KMS-11 (cell line): ENCODE measurements around the gene CPEB2.

Experiments used
- H2AFZ ChIP-seq: fragments of 200-600 bp; sonication (generic); 2 replicates; pipeline ENCODE4 v1.6.1; 2016; ENCODE audit warnings: antibody characterized with exemption, mixed run types, low read depth
- H3K27ac ChIP-seq: fragments of 200-600 bp; sonication (generic); 2 replicates; pipeline ENCODE4 v1.6.1; 2016; ENCODE audit warnings: mild to moderate bottlenecking, mixed run types
- H3K27me3 ChIP-seq: fragments of 200-600 bp; sonication (generic); 2 replicates; pipeline ENCODE4 v1.6.1; 2017; ENCODE audit warnings: mild to moderate bottlenecking, low read depth, mixed run types, moderate library complexity; ENCODE audit not compliant: insufficient read depth
- H3K36me3 ChIP-seq: fragments of 200-600 bp; sonication (generic); 2 replicates; pipeline ENCODE4 v1.6.1; 2017; ENCODE audit warnings: mild to moderate bottlenecking, mixed run types; ENCODE audit not compliant: insufficient read depth
- H3K4me1 ChIP-seq: fragments of 200-600 bp; sonication (generic); 2 replicates; pipeline ENCODE4 v1.6.1; 2016; ENCODE audit warnings: mild to moderate bottlenecking, low read depth, mixed run types; ENCODE audit not compliant: poor library complexity, severe bottlenecking
- H3K4me2 ChIP-seq: fragments of 200-600 bp; sonication (generic); 2 replicates; pipeline ENCODE4 v1.7.0; 2016; ENCODE audit warnings: mild to moderate bottlenecking, mixed run types
- H3K4me3 ChIP-seq: fragments of 200-600 bp; sonication (generic); IDR thresholded peaks from 2 replicates; pipeline ENCODE4 v1.6.1; 2017; ENCODE audit warnings: low read depth, low read length, mixed read lengths; ENCODE audit not compliant: insufficient read depth
- H3K79me2 ChIP-seq: fragments of 200-600 bp; sonication (generic); 2 replicates; pipeline ENCODE4 v1.6.1; 2016; ENCODE audit warnings: low read depth, mixed run types; ENCODE audit not compliant: insufficient read depth
- H3K9ac ChIP-seq: fragments of 200-600 bp; sonication (generic); 2 replicates; pipeline ENCODE4 v1.6.1; 2016; ENCODE audit warnings: mild to moderate bottlenecking, mixed run types
- H4K20me1 ChIP-seq: fragments of 200-600 bp; sonication (generic); 2 replicates; pipeline ENCODE4 v1.6.1; 2016; ENCODE audit warnings: mild to moderate bottlenecking, mixed run types; ENCODE audit not compliant: insufficient read depth
- TF ChIP-seq, protein P1 (sequence below): fragments of 200-600 bp; sonication (generic); conservative IDR thresholded peaks from 2 replicates; pipeline ENCODE4 v1.6.1; 2017; ENCODE audit warnings: low read depth, mild to moderate bottlenecking, antibody characterized with exemption, low read length, moderate library complexity, mixed read lengths

The CPEB2 gene

DNA sequence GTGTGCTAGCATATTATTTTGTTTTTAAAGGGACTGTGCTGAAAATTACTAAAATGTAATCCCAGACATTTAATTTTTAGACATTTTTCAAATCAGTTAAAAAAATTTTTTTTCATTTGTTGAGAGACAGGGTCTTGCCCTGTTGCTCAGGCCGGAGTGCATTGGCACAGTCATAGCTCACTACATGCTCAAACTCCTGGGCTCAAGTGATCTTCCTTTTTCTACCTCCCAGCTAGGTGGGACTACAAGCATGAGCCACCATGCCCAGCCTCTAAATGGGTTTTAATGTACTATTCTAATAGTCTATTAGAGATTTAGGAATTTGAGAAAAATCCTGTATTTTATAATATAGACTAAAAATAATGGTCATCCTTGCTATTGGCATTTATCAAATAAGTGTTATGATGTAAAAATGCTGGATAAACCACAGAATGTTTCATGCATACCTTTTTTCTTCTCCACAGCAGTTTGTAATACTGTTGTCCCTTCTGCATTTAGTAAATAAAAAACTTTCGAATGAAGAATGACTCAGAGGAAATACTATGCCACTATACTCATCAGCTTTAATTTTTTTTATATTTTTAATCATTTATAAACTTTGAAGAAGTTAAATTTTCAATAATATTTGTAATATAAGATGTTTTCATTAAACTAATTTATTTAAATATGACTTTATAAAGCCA, 29.9 kb downstream of the CPEB2 start:
- no peaks in the 10 kb centered on the region for H3K36me3 ChIP-seq
- H3K27me3 ChIP-seq, result no peaks in the 10 kb centered on the region
- H3K79me2 ChIP-seq, result peaks cover 96% of the 10 kb centered on the region
- no peak overlapping the region for H3K27ac ChIP-seq
- H3K9ac ChIP-seq, result no peak overlapping the region
- peaks cover 22% of the 10 kb centered on the region for H3K4me1 ChIP-seq
- H4K20me1 ChIP-seq, result peaks cover 9% of the 10 kb centered on the region; the same call in 1 of the 2 replicates
- H3K4me2 ChIP-seq, result no peak overlapping the region
- no peak overlapping the region for H2AFZ ChIP-seq
- H3K4me3 ChIP-seq, result no peak overlapping the region
- TF ChIP-seq, protein P1, sequence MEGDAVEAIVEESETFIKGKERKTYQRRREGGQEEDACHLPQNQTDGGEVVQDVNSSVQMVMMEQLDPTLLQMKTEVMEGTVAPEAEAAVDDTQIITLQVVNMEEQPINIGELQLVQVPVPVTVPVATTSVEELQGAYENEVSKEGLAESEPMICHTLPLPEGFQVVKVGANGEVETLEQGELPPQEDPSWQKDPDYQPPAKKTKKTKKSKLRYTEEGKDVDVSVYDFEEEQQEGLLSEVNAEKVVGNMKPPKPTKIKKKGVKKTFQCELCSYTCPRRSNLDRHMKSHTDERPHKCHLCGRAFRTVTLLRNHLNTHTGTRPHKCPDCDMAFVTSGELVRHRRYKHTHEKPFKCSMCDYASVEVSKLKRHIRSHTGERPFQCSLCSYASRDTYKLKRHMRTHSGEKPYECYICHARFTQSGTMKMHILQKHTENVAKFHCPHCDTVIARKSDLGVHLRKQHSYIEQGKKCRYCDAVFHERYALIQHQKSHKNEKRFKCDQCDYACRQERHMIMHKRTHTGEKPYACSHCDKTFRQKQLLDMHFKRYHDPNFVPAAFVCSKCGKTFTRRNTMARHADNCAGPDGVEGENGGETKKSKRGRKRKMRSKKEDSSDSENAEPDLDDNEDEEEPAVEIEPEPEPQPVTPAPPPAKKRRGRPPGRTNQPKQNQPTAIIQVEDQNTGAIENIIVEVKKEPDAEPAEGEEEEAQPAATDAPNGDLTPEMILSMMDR, result no peak

DNA sequence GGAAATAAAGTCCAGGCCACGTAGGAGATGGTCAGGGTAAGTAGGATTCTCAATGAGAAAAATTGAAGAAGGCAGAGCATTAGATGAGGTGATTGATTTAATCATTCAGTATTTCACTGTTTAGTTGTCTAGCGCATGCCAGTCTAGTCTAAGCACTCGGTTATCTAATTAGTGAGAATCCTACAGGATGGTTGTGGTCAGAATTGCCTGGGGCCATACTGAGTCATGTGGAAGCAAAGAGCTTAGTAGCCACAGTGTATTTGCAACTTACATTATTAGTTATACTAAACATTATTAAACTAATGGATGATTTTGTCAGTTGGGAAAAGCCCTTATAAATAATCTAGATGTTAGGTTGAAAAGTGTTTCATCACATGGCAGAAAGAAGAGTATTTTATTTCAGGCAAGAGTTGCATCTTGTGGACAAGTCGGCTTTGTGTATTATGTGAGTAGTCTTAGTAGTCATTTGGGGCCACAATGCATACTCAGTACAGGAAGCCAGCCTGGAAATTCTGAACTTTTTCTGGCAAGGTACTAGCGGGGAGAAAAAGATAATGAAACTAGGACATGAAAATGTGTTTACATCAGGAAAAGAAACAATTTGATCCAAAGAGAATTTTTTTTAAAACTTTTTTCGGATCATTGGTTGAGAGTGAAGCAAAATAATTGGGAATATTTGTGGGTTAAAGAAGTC, 31.9 kb downstream of the CPEB2 start:
- Histone ChIP-seq H3K4me3 (no peak overlapping the region), H3K27ac (no peak overlapping the region), H3K9ac (no peak overlapping the region), H3K36me3 (no peaks in the 10 kb centered on the region), H3K27me3 (no peaks in the 10 kb centered on the region), H2AFZ (no peak overlapping the region), H3K79me2 (peaks cover 94% of the 10 kb centered on the region), H4K20me1 (peaks cover 14% of the 10 kb centered on the region; the same call in 1 of the 2 replicates), H3K4me1 (peaks cover 9% of the 10 kb centered on the region), H3K4me2 (no peak overlapping the region)
- TF ChIP-seq, protein P1, result no peak

DNA sequence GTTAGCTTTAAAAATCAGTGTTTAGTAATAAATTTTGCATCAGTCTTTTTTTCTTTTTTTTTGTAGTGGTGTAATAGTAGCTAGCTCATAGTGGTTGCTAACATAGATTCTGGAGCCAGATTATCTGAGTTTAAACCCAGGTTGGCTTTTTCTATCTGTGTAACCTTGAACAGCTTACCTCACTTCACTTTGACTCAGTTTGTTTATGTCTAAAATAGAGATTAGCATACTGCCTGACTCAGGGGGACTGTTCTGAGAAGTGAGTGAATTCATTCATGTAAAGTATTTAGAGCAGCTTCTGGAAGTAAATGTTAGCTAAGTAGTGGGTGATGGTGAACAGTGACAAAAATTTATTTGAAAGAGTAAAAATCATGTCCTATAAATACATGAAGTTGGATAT, 32.9 kb downstream of the CPEB2 start:
- Histone ChIP-seq H3K4me1 (peaks cover 9% of the 10 kb centered on the region), H3K27me3 (no peaks in the 10 kb centered on the region), H3K79me2 (peaks cover 93% of the 10 kb centered on the region), H3K27ac (no peak overlapping the region), H3K36me3 (no peaks in the 10 kb centered on the region), H3K4me2 (no peak overlapping the region), H3K9ac (no peak overlapping the region), H2AFZ (no peak overlapping the region), H3K4me3 (no peak overlapping the region), H4K20me1 (peaks cover 14% of the 10 kb centered on the region; the same call in 1 of the 2 replicates)
- TF ChIP-seq, protein P1, result no peak

DNA sequence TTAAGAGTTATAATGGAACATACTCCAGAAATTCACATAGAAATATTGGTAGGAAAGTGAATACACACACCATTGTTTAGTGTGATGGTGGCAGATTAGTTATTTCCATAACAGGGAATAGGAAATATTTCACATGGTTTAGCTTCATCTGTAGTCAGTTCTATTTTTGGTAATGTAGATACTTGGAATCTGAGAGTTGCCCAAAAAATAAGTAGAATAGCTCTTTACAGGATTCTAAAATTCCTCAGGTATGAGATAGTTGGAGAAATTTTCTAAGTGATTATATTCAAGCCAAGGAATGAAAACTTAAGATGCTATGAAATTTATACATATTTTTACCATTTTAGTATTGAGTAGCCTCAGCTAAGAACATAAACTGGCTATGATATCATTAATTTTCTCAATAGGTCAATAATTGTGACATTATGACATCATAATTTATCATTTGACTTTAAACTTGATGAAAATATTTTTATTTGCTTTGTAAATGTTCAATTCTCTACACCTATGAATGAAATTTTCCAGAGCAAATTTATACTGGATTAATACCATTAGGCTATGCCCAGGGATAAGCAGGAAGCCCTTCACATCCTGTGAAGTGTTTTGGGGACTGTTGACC, 35.8 kb downstream of the CPEB2 start:
- peaks cover 9% of the 10 kb centered on the region; the same call in 1 of the 2 replicates for H4K20me1 ChIP-seq
- H3K79me2 ChIP-seq, result peaks cover 76% of the 10 kb centered on the region

More for the DNA sequence above, 35.8 kb downstream of the CPEB2 start:
- H3K9ac ChIP-seq, result no peak overlapping the region
- H3K36me3 ChIP-seq, result no peaks in the 10 kb centered on the region
- TF ChIP-seq, protein P1, result no peak
- peaks cover 4% of the 10 kb centered on the region for H3K4me1 ChIP-seq
- no peak overlapping the region for H3K27ac ChIP-seq
- no peaks in the 10 kb centered on the region for H3K27me3 ChIP-seq
- H3K4me2 ChIP-seq, result no peak overlapping the region
- no peak overlapping the region for H2AFZ ChIP-seq
- H3K4me3 ChIP-seq, result no peak overlapping the region
